Hepatocyte (in vitro differentiated cells): ENCODE measurements around the gene RANBP3L. TPM values are rescaled to one million over a fixed set of nuclear protein-coding genes. Genes with fewer than 3 reads are reported as not detected.

ENCODE experiments used
- DNase-seq: peaks from one replicate; pipeline ENCODE4 v3.0.0-alpha.2; 2016; ENCODE audit warnings: low spot score
- H2AFZ ChIP-seq: fragments of 200-600 bp; sonication (generic); 2 replicates; pipeline ENCODE4 v1.6.0; 2016; ENCODE audit warnings: antibody characterized with exemption, mild to moderate bottlenecking
- H3K27ac ChIP-seq: fragments of 200-600 bp; sonication (generic); 2 replicates; pipeline ENCODE4 v1.5.1; 2016; ENCODE audit warnings: mild to moderate bottlenecking
- H3K27me3 ChIP-seq: fragments of 200-600 bp; sonication (generic); 2 replicates; pipeline ENCODE4 v1.6.1; 2016
- H3K36me3 ChIP-seq: fragments of 200-600 bp; sonication (generic); replicated peaks from 2 replicates; pipeline ENCODE4 v1.5.1; 2016; ENCODE audit warnings: low read depth; ENCODE audit not compliant: insufficient read depth
- H3K4me1 ChIP-seq: fragments of 200-600 bp; sonication (generic); 2 replicates; pipeline ENCODE4 v1.5.1; 2016; ENCODE audit warnings: mild to moderate bottlenecking, moderate library complexity; ENCODE audit not compliant: insufficient read depth
- H3K4me2 ChIP-seq: fragments of 200-600 bp; sonication (generic); 2 replicates; pipeline ENCODE4 v1.6.0; 2016
- H3K4me3 ChIP-seq: fragments of 200-600 bp; sonication (generic); 2 replicates; pipeline ENCODE4 v1.5.1; 2016; ENCODE audit warnings: mild to moderate bottlenecking
- H3K79me2 ChIP-seq: fragments of 200-600 bp; sonication (generic); 2 replicates; pipeline ENCODE4 v1.6.0; 2017; ENCODE audit warnings: mild to moderate bottlenecking
- H3K9me2 ChIP-seq: fragments of 200-600 bp; sonication (generic); replicated peaks from 2 replicates; pipeline ENCODE4 v1.6.0; 2017; ENCODE audit warnings: mild to moderate bottlenecking; ENCODE audit not compliant: insufficient read depth
- H3K9me3 ChIP-seq: fragments of 200-600 bp; sonication (generic); 2 replicates; pipeline ENCODE4 v1.5.1; 2016; ENCODE audit warnings: low read depth, mild to moderate bottlenecking
- H4K20me1 ChIP-seq: fragments of 200-600 bp; sonication (generic); 2 replicates; pipeline ENCODE4 v1.6.0; 2016; ENCODE audit warnings: mild to moderate bottlenecking; ENCODE audit not compliant: insufficient read depth, poor library complexity, severe bottlenecking
- EZH2 ChIP-seq: fragments of 200-600 bp; sonication (generic); IDR thresholded peaks from 2 replicates; pipeline ENCODE4 v1.6.1; 2016; ENCODE audit warnings: antibody characterized with exemption, mild to moderate bottlenecking, borderline replicate concordance
- EZH2phosphoT487 ChIP-seq: fragments of 200-600 bp; sonication (generic); IDR thresholded peaks from one replicate; pipeline ENCODE4 v1.6.1; 2018; ENCODE audit warnings: antibody characterized with exemption, mild to moderate bottlenecking, low read depth, moderate library complexity; ENCODE audit not compliant: unreplicated experiment, severe bottlenecking
- WGBS: methylation state at CpG from one replicate; pipeline ENCODE4 v1.1.6; 2016; ENCODE audit warnings: low lambda C conversion rate; ENCODE audit errors: missing lambda C conversion rate; 5-methylcytosine and 5-hydroxymethylcytosine counted together
- polyA plus RNA-seq: library from polyadenylated mRNA; unstranded; fragments of >200 nt; fragmentation: Nextera tagmentation; extraction: Ambion mirVana; gene quantifications from 2 replicates; pipeline ENCODE4 v1.2.1, GENCODE V29; 2016
- total RNA-seq: library from RNA; depleted of rRNA; stranded (reverse); fragments of >200 nt; gene quantifications from 2 replicates; pipeline ENCODE4 v1.2.3, GENCODE V29; 2014
- TF ChIP-seq, protein P1 (sequence below): fragments of 200-600 bp; sonication (generic); IDR thresholded peaks from 2 replicates; pipeline ENCODE4 v1.5.1; 2016; ENCODE audit warnings: antibody characterized with exemption, mild to moderate bottlenecking; ENCODE audit not compliant: poor library complexity

RANBP3L gene
- total and polyA plus RNA-seq, 2 experiments from 2014 or later: 0.28 to 6.5 TPM

- Histone ChIP-seq H3K9me3 (no peaks in the 10 kb centered on the region), H3K9me2 (no peaks in the 10 kb centered on the region), H3K4me1 (peaks cover 27% of the 10 kb centered on the region), H3K4me3 (no peak overlapping the region), H2AFZ (no peak overlapping the region), H3K27me3 (no peaks in the 10 kb centered on the region), H3K4me2 (no peak overlapping the region), H4K20me1 (no peaks in the 10 kb centered on the region), H3K79me2 (peaks cover 21% of the 10 kb centered on the region), H3K36me3 (no peaks in the 10 kb centered on the region), H3K27ac (peak overlapping the region; percentile 22)
- DNase-seq: no peak
- WGBS: 100% methylated on average over 1 of the region's 1 CpG
- no peak for TF ChIP-seq EZH2phosphoT487
- TF ChIP-seq, protein P1, sequence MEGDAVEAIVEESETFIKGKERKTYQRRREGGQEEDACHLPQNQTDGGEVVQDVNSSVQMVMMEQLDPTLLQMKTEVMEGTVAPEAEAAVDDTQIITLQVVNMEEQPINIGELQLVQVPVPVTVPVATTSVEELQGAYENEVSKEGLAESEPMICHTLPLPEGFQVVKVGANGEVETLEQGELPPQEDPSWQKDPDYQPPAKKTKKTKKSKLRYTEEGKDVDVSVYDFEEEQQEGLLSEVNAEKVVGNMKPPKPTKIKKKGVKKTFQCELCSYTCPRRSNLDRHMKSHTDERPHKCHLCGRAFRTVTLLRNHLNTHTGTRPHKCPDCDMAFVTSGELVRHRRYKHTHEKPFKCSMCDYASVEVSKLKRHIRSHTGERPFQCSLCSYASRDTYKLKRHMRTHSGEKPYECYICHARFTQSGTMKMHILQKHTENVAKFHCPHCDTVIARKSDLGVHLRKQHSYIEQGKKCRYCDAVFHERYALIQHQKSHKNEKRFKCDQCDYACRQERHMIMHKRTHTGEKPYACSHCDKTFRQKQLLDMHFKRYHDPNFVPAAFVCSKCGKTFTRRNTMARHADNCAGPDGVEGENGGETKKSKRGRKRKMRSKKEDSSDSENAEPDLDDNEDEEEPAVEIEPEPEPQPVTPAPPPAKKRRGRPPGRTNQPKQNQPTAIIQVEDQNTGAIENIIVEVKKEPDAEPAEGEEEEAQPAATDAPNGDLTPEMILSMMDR: no peak
- no peak for TF ChIP-seq EZH2
Measured at GRCh38 chr5:36243653-36244052, 58.0 kb downstream of the RANBP3L start.

GRCh38 chr5:36242534-36243485, 58.9 kb downstream of the RANBP3L start:
- peak; percentile 24 for DNase-seq
- H3K9me2 ChIP-seq: no peaks in the 10 kb centered on the region
- H3K27me3 ChIP-seq: no peaks in the 10 kb centered on the region
- peaks cover 31% of the 10 kb centered on the region for H3K4me1 ChIP-seq
- peak overlapping the region; percentile 99 for H3K27ac ChIP-seq
- 73% methylated on average over 24 of the region's 24 CpGs for WGBS
- peak overlapping the region; percentile 9 for H2AFZ ChIP-seq
- no peaks in the 10 kb centered on the region for H4K20me1 ChIP-seq
- TF ChIP-seq EZH2phosphoT487 (no peak), EZH2 (no peak)
- TF ChIP-seq, protein P1: no peak
- no peaks in the 10 kb centered on the region for H3K9me3 ChIP-seq
- peak overlapping the region; percentile 75 for H3K4me2 ChIP-seq
- H3K4me3 ChIP-seq: peak overlapping the region; percentile 15
- no peaks in the 10 kb centered on the region for H3K36me3 ChIP-seq
- peaks cover 29% of the 10 kb centered on the region for H3K79me2 ChIP-seq

- no peaks in the 10 kb centered on the region for H3K9me2 ChIP-seq
- H3K27me3 ChIP-seq: no peaks in the 10 kb centered on the region
- peak within 1 kb of the TSS; percentile 80 for H3K4me2 ChIP-seq
- 2% methylated on average over 74 of the region's 100 CpGs for WGBS
- H3K27ac ChIP-seq: peak within 1 kb of the TSS; percentile 99
- H3K4me3 ChIP-seq: peak within 1 kb of the TSS; percentile 58
- no peaks in the 10 kb centered on the region for H3K36me3 ChIP-seq
- DNase-seq: peak; percentile 99
- no peaks in the 10 kb centered on the region for H4K20me1 ChIP-seq
- peaks cover 39% of the 10 kb centered on the region for H3K4me1 ChIP-seq
- TF ChIP-seq EZH2 (no peak), EZH2phosphoT487 (no peak)
- TF ChIP-seq, protein P1: peak; percentile 73
- no peaks in the 10 kb centered on the region for H3K9me3 ChIP-seq
- H3K79me2 ChIP-seq: peaks cover 38% of the 10 kb centered on the region
- H2AFZ ChIP-seq: peak within 1 kb of the TSS; percentile 76
Measured at GRCh38 chr5:36241631-36242533, 59.8 kb downstream of the RANBP3L start, which contains the start of gene NADK2. NADK2 (minus strand) TSS chr5:36241925; CDS start chr5:36241798, 127 bp downstream.
